GM13976 (cell line): ENCODE results near the gene LRRC8D.

Source experiments
- DNase-seq: peaks from one replicate; pipeline ENCODE4 v3.0.0; 2012; ENCODE audit warnings: low spot score
- in situ Hi-C: fragments of 300-500 bp; cut with MboI; formaldehyde crosslinking; loops from one replicate; pipeline ENCODE4 v1.12.0; 2022; ENCODE audit warnings: low sequenced_read_pairs, mixed read lengths, inconsistent platforms; ENCODE audit not compliant: unreplicated experiment
- TF ChIP-seq, protein P1 (sequence below): IDR thresholded peaks from 2 replicates; pipeline ENCODE4 v1.5.1; 2012; ENCODE audit warnings: borderline replicate concordance, mild to moderate bottlenecking; ENCODE audit not compliant: insufficient read depth; ENCODE audit errors: extremely low read depth, missing control alignments, control extremely low read depth

Gene LRRC8D

DNA sequence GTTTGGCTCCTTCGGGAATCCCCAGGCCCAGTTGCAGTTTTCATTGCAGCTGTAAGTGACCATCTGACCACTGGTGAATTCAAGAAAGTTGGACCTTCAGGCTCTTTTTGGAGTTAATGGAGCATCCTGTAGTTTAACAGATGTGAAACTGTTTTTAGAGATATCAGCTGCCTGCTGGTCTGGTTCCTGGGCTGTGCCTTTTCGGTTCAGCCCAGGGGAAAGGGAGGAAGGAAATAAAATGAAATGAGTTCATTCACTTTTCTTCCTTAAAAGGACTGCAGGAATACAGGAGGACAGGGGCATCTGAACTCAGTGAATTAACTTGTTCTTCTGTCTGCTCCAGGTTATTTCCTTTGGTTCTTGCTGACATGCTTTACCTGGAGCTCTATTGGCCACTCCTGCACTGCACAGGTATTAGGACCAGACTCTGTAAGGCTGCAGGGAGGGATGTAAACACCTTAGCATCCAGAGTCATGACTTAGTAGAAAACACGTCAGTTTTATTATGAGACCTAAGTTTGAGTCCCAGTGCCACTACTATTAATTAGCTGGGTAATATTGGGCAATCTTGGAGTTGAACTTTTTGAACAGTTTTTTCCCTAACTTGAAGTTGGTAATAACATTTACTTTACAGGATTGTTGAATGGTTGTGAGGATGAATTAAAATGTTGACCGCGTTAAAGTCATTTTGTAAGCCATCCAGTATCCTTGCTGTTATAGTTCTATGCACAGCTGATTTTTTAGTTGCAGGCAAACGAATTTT is 83.6 kb downstream of the LRRC8D start:
- DNase-seq = no peak
- in situ Hi-C loops = no loop called here
- TF ChIP-seq, protein P1, sequence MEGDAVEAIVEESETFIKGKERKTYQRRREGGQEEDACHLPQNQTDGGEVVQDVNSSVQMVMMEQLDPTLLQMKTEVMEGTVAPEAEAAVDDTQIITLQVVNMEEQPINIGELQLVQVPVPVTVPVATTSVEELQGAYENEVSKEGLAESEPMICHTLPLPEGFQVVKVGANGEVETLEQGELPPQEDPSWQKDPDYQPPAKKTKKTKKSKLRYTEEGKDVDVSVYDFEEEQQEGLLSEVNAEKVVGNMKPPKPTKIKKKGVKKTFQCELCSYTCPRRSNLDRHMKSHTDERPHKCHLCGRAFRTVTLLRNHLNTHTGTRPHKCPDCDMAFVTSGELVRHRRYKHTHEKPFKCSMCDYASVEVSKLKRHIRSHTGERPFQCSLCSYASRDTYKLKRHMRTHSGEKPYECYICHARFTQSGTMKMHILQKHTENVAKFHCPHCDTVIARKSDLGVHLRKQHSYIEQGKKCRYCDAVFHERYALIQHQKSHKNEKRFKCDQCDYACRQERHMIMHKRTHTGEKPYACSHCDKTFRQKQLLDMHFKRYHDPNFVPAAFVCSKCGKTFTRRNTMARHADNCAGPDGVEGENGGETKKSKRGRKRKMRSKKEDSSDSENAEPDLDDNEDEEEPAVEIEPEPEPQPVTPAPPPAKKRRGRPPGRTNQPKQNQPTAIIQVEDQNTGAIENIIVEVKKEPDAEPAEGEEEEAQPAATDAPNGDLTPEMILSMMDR = no peak

DNA sequence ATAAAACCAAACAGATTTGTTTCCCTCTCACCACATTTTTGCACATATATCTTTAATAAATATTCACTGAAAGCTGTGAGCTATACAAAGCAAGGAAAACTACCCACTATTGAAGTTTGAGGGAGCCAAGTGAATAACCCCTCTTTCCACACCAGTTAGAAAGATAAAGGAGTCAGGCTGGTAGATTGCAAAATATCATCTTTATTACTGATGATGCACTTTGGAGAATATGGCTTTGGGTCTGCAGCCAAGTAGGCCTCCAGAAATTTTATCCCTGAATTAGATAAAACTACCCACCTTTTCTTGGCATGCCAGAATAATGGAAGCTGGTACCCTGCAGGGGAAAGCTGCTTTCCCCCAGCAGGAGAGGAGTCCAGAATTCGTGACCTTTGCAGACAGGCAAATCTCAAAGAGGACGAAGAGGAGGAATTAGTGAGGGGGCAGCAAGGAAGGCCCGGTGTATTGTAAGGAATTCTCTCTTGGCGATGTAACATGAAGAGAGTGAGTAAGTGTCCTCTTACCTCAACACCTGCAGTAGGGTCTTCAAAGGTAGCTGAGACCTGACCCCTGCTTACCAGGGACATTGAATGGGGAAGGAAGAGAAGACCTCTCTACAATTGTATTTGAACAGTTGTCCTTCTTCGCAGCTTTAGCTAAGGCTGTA is 84.7 kb downstream of the LRRC8D start:
- in situ Hi-C loops = no loop called here

DNA sequence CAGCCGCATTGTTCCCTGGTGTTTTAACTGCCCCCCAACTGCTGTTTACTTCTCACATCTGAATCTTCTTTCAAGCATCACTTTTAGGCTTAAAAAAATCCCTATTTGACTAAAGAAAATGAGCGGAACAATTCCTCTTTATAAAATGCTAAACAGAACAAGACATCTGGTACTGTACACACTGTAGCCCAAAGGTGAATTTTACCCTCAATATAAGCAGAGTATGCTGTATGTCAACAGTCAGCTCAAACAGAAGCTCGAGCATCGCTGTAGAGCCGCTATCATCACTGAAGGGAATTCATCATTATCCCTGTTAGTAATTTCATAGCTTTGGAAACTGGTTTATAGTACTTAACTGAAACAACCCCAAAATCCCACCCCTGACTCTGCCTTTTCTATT is 85.3 kb downstream of the LRRC8D start:
- in situ Hi-C loops = no loop called here
- no peak for DNase-seq
- TF ChIP-seq, protein P1 = no peak

More for the DNA sequence above, 84.7 kb downstream of the LRRC8D start:
- TF ChIP-seq, protein P1 = no peak
- DNase-seq = no peak

DNA sequence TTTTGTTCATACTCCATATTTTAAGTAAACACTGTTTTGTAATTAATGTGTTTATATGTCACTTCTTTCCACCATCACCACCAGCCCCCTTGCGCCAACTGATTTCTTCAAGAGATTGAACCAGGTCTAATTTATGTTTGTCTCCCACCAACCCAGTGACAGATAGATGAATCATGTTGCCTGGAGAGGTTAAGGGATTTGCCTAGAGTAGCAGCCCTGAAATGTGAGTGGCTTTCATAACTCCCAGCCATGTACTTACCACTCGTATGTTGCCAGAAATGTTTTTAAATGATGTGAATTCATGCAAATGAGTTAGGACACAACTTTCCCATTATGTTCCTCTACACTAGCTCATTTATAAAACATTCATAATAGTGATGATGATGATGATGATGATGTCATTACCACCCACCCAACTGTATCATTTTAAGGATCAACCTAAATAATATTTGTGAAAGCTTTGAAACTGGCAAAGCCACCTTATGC is 86.9 kb downstream of the LRRC8D start:
- no peak for DNase-seq
- in situ Hi-C loops = no loop called here
- TF ChIP-seq, protein P1 = no peak

DNA sequence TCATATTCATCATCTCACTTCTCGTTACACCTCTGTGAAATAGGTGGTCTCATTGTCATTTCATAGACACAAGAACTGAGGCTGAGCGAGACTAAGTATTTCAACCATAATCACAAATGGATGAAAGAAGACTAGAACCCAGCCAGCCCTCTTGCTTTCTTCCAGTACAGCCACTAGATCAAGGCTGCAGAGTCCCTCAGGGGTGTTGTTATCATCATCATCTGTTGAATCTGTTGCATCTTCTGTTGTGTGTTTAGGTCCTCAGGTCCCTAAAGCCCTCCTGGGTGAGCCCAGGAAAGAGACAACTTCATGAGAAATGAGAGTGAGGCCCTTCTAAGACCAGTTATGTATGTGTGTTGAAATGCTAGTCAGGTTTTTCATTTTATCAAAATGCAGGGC is 87.4 kb downstream of the LRRC8D start:
- no peak for DNase-seq
- TF ChIP-seq, protein P1 = no peak
- in situ Hi-C loops = no loop called here

DNA sequence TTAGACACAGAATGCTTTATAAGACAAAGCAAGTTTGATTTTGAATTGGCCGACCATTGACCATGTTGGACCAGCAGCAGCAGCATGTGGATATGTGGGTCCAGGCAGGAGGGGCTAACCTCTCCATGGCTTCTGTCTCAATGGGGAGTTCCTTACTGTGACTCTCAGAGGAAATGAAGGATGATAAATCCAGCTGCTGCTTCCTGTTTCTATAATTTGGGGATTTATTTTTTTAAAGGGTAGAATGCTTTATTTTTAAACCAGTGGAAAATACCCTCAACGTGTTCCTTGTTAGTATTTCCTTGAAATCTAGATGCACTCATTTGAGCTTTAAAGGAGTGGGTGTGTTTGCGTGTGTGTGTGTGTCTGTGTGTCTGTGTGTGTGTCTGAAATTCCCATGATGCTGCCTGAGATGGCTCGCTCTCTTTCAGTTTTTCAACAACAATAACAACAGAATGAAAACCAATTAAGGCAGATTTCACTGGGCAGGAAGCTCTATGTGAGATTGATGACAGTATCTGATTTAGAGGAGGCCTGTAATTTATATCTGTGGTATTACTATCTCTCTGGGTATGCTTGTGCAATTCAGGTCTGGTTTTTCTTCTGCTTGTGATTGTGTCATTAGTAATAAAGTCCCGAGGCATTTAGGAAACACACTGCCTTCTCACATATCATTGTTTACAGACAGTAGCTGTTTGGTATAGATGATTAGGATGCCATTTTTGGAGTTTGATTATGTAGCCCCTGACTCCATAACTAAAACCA is 88.0 kb downstream of the LRRC8D start:
- TF ChIP-seq, protein P1 = no peak
- peak; percentile 26 for DNase-seq
- in situ Hi-C loops = no loop called here
